Measurements from ENCODE around the gene CFH.

- TF ChIP-seq CTCF (IDR thresholded peaks at IDR 0.05; ENCODE audit: low read depth, low read length, poor library complexity, severe bottlenecking) (no peak), EZH2phosphoT487 (IDR thresholded peaks at IDR 0.05; ENCODE audit: borderline replicate concordance, low read length) (no peak)
These were observed 26.7 kb downstream of the CFH start for GRCh38 chr1:196678510-196678884.
